CD4-positive, alpha-beta T cell (primary cell): ENCODE results near the gene TTYH2. TPM values are rescaled to one million over a fixed set of nuclear protein-coding genes. Genes with fewer than 3 reads are reported as not detected.

Experiments
- ATAC-seq: fragments of 200-7000 bp; cut with Tn5 transposase; one replicate; pipeline ENCODE4 v1.10.0; 2022; ENCODE audit warnings: mild to moderate bottlenecking; ENCODE audit not compliant: poor library complexity
- CTCF ChIA-PET: fragments of 350-600 bp; sonication (Branson Sonifier 250); formaldehyde crosslinking; loops from one replicate; lab custom pipeline; 2021; ENCODE audit warnings: antibody characterized with exemption, inconsistent platforms; lab: Charles Lee
- POLR2A ChIA-PET: fragments of 350-600 bp; sonication (Branson Sonifier 250); formaldehyde crosslinking; loops from one replicate; lab custom pipeline; 2021; ENCODE audit warnings: antibody characterized with exemption, inconsistent platforms; lab: Charles Lee
- DNase-seq, 14 experiments: peaks; one replicate each; pipeline ENCODE4 v3.0.0-alpha.2; 2013 to 2020; ENCODE audit warnings: mixed read lengths in 2 of 14
- H3K27ac ChIP-seq, 2 donors: one replicate each; pipeline versions ENCODE4 v1.5.1 to v1.7.0; 2013; ENCODE audit warnings: low read length in 2 of 2, low read depth in 1 of 2, mild to moderate bottlenecking in 1 of 2
- H3K27me3 ChIP-seq, 2 experiments: 1 replicate in 1 of 2; 2 replicates in 1 of 2; pipeline versions ENCODE4 v1.6.1 to v1.7.0; 2013; ENCODE audit warnings: low read length in 2 of 2, control low read depth in 1 of 2, mild to moderate bottlenecking in 1 of 2, moderate library complexity in 1 of 2; ENCODE audit not compliant: insufficient read depth in 2 of 2, control insufficient read depth in 1 of 2
- H3K36me3 ChIP-seq: one replicate; pipeline ENCODE4 v1.6.1; 2013; ENCODE audit warnings: low read length, control low read depth; ENCODE audit not compliant: insufficient read depth
- H3K4me1 ChIP-seq: one replicate; pipeline ENCODE4 v1.6.1; 2013; ENCODE audit warnings: low read length, control low read depth; ENCODE audit not compliant: insufficient read depth
- H3K4me3 ChIP-seq: one replicate; pipeline ENCODE4 v1.5.1; 2013; ENCODE audit warnings: mild to moderate bottlenecking, low read length, moderate library complexity
- H3K9me3 ChIP-seq, 2 experiments: 1 replicate in 1 of 2; 2 replicates in 1 of 2; pipeline versions ENCODE4 v1.6.1 to v1.7.0; 2013; ENCODE audit warnings: low read length in 2 of 2, mild to moderate bottlenecking in 2 of 2, control low read depth in 1 of 2, moderate library complexity in 1 of 2; ENCODE audit not compliant: control insufficient read depth in 1 of 2, insufficient read depth in 1 of 2
- H3K27ac Mint-ChIP-seq: one replicate; pipeline ENCODE4 v1.8.0; 2020; ENCODE audit warnings: mixed read lengths
- H3K27me3 Mint-ChIP-seq: one replicate; pipeline ENCODE4 v1.8.0; 2021; ENCODE audit warnings: mixed read lengths
- H3K36me3 Mint-ChIP-seq: one replicate; pipeline ENCODE4 v1.8.0; 2021; ENCODE audit warnings: low read depth, mixed read lengths
- H3K4me1 Mint-ChIP-seq: one replicate; pipeline ENCODE4 v1.8.0; 2021; ENCODE audit warnings: low read depth, mixed read lengths
- H3K4me3 Mint-ChIP-seq: one replicate; pipeline ENCODE4 v1.8.0; 2020; ENCODE audit warnings: mild to moderate bottlenecking, mixed read lengths
- H3K9me3 Mint-ChIP-seq: one replicate; pipeline ENCODE4 v1.8.0; 2020; ENCODE audit warnings: mixed read lengths
- CTCF ChIP-seq: fragments of 200-600 bp; IDR thresholded peaks from one replicate; pipeline ENCODE4 v1.8.0; 2022; ENCODE audit warnings: antibody characterized with exemption, mild to moderate bottlenecking
- intact Hi-C, 2 experiments: fragments of 100-400 bp; cut with DNase I in 1 of 2; cut with micrococcal nuclease in 1 of 2; formaldehyde crosslinking; loops; one replicate each; pipeline versions ENCODE4 v1.15.1 to v1.9.0; 2023 to 2025; cut with DNase I, micrococcal nuclease
- polyA plus RNA-seq, 2 donors: library from polyadenylated mRNA; unstranded; fragments of 120-200 nt; gene quantifications; one replicate each; pipeline ENCODE4 v1.2.1, GENCODE V29; 2013
- total RNA-seq, 174 experiments: library from RNA in 2 of 174; stranded (reverse) in 2 of 174; gene quantifications; one replicate each; pipeline ENCODE4 v1.2.3 and lab custom pipeline; 2021 to 2026

Gene TTYH2
- 1 to 10 TPM; 4.4 to 5.4 TPM for total RNA-seq
- polyA plus RNA-seq (2013, experiment 1 of 2) = 13.5 TPM
- polyA plus RNA-seq (2013, experiment 2 of 2) = 14.9 TPM
- total RNA-seq (lab: John Stamatoyannopoulos, UW) = 4.2 to 57.1 (median 16.4) reads per million in 172 experiments

GRCh38 chr17:74212913-74213791, at the start of gene TTYH2:
Gene TTYH2, plus strand, starts transcription at chr17:74213571. Its CDS starts 17 bp downstream, at chr17:74213588.
- H3K36me3 Mint-ChIP-seq = peaks cover 43% of the 10 kb centered on the region
- H3K9me3 Mint-ChIP-seq = no peaks in the 10 kb centered on the region
- Histone ChIP-seq H3K4me1 (peaks cover 69% of the 10 kb centered on the region), H3K9me3 (no peaks in the 10 kb centered on the region), H3K36me3 (peaks cover 45% of the 10 kb centered on the region), H3K27me3 (no peaks in the 10 kb centered on the region), H3K27ac (peak within 1 kb of the TSS; percentile 30 to 42), H3K4me3 (peak within 1 kb of the TSS; percentile 64)
- H3K27ac Mint-ChIP-seq = peak within 1 kb of the TSS; percentile 74
- H3K4me3 Mint-ChIP-seq = peak within 1 kb of the TSS; percentile 89
- H3K4me1 Mint-ChIP-seq = peaks cover 49% of the 10 kb centered on the region
- TF ChIP-seq CTCF = peak; percentile 37
- POLR2A ChIA-PET = interaction anchor here (0.9 to 2.7 kb wide), 12 partner anchors 9 to 622 kb away, joined by 3 to 28 read pairs (median 5); partner anchors contain the start of genes BTBD17, DNAI2 and RPL38
- no peaks in the 10 kb centered on the region for H3K27me3 Mint-ChIP-seq
- ATAC-seq (peak; percentile 69), DNase-seq (peak; percentile 45 to 88 (median 65))
- intact Hi-C loops = loop anchor here (5.0 kb wide), 2 partner anchors 69 to 154 kb away; partner anchors contain the start of gene GPR142 (in 1 of the 2)
- CTCF ChIA-PET = interaction anchor here (1.2 to 2.5 kb wide), 3 partner anchors 9 to 244 kb away, joined by 3 to 16 read pairs (median 14); partner anchors contain the start of gene RPL38

GRCh38 chr17:74163836-74164235, 49.5 kb upstream of the TTYH2 start:
- H3K9me3 Mint-ChIP-seq = no peaks in the 10 kb centered on the region
- peaks cover 38% of the 10 kb centered on the region for H3K27me3 Mint-ChIP-seq
- H3K4me3 Mint-ChIP-seq = no peak overlapping the region
- ChIA-PET POLR2A (no interaction called here), CTCF (no interaction called here)
- Histone ChIP-seq H3K4me1 (no peaks in the 10 kb centered on the region), H3K9me3 (peaks cover 0 to 4% of the 10 kb centered on the region in 2 experiments), H3K36me3 (no peaks in the 10 kb centered on the region), H3K4me3 (no peak overlapping the region), H3K27me3 (peaks cover 7 to 12% of the 10 kb centered on the region in 2 experiments), H3K27ac (no peak overlapping the region)
- ATAC-seq (no peak), DNase-seq (no peak)
- H3K27ac Mint-ChIP-seq = no peak overlapping the region
- no peak for TF ChIP-seq CTCF
- H3K36me3 Mint-ChIP-seq = no peaks in the 10 kb centered on the region
- H3K4me1 Mint-ChIP-seq = no peaks in the 10 kb centered on the region
- intact Hi-C loops = no loop called here

- ATAC-seq (no peak), DNase-seq (no peak)
- no peaks in the 10 kb centered on the region for H3K9me3 Mint-ChIP-seq
- H3K27ac ChIP-seq = no peak overlapping the region
- no peaks in the 10 kb centered on the region for H3K36me3 Mint-ChIP-seq
- H3K4me3 ChIP-seq = no peak overlapping the region
- H3K36me3 ChIP-seq = no peaks in the 10 kb centered on the region
- H3K9me3 ChIP-seq = no peaks in the 10 kb centered on the region
- intact Hi-C loops = no loop called here
- H3K4me1 Mint-ChIP-seq = no peaks in the 10 kb centered on the region
- TF ChIP-seq CTCF = no peak
- H3K27me3 ChIP-seq = peaks cover 7 to 12% of the 10 kb centered on the region in 2 experiments
- ChIA-PET POLR2A (no interaction called here), CTCF (no interaction called here)
- H3K27ac Mint-ChIP-seq = no peak overlapping the region
- H3K27me3 Mint-ChIP-seq = peaks cover 31% of the 10 kb centered on the region
- H3K4me3 Mint-ChIP-seq = no peak overlapping the region
- no peaks in the 10 kb centered on the region for H3K4me1 ChIP-seq
These were observed 48.8 kb upstream of the TTYH2 start for GRCh38 chr17:74164446-74165045.
